ENCODE measurements around the gene EHBP1. TPM values are rescaled to one million over a fixed set of nuclear protein-coding genes. Genes with fewer than 3 reads are reported as not detected.

Gene EHBP1
- total and polyA plus RNA-seq, 2 donors (not counting 1 experiment from before 2014, with no cell fraction given): 129 to 191 TPM

DNA sequence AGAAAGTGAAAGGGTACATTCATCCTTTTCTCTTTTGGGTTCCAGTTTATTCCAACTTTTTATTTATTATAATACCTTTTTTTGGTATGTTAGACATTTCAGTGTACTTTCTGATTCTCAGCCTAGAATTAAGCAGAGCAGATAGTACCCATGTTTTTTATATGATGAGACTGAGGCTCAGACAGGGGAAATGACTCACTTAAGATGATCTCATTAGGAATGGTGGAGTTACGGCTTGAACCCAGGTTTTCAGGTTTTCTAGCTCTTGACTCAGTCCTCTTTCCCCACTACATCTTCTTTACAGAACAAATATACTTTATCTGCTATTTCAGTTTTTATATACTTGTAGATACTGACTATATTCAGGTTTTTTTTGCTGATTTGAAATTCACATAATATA lies 293.4 kb downstream of the EHBP1 start:
- Histone ChIP-seq H2AFZ (ENCODE audit: low read length) (no peak overlapping the region), H4K20me1 (ENCODE audit: control insufficient read depth, extremely low read depth, insufficient read depth, low read length) (no peaks in the 10 kb centered on the region), H3K9ac (ENCODE audit: insufficient read depth, low read length) (no peak overlapping the region), H3K27me3 (ENCODE audit: control insufficient read depth, insufficient read depth, low read length) (no peaks in the 10 kb centered on the region), H3K36me3 (ENCODE audit: control insufficient read depth, insufficient read depth, low read length) (no peaks in the 10 kb centered on the region), H3K4me3 (replicated peaks in 1 of 4; ENCODE audit: control extremely low read depth in 1 of 4, insufficient read depth in 1 of 4, low read depth in 3 of 4, low read length in 4 of 4) (no peak overlapping the region), H3K4me2 (ENCODE audit: extremely low read depth, insufficient read depth, low read length) (no peak overlapping the region), H3K9me3 (ENCODE audit: control insufficient read depth, insufficient read depth, low read depth, low read length) (no peaks in the 10 kb centered on the region), H3K4me1 (ENCODE audit: control insufficient read depth, extremely low read depth, insufficient read depth, low read length) (no peaks in the 10 kb centered on the region), H3K27ac (ENCODE audit: insufficient read depth, low read length) (no peak overlapping the region), H3K79me2 (ENCODE audit: control insufficient read depth, insufficient read depth, low read length) (no peaks in the 10 kb centered on the region)
- peak in 1 of 2 donors; percentile 31 for DNase-seq (ENCODE audit: low read depth in 2 of 2)
- TF ChIP-seq EZH2 (IDR thresholded peaks at IDR 0.05; ENCODE audit: low read length, missing control alignments): no peak

DNA sequence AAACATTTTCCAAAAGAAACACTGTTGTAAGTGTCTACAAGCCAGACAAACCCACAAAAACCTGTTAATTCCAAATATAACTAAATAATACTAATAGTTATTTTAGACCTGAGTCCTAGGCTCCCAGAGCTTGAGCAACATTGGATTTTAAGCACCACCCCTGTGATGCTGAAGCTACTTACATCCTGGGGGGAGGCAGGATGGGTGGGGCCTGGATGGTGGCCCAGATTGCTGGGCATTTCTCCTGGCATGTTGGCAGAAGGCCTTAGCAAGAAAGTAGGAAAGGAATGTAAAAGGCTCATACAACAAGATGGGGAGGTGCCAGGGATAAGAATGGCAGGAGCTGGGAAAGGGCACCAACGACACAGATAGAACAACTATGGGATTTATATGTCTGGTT lies 294.4 kb downstream of the EHBP1 start:
- Histone ChIP-seq H3K4me2 (ENCODE audit: extremely low read depth, insufficient read depth, low read length) (no peak overlapping the region), H3K36me3 (ENCODE audit: control insufficient read depth, insufficient read depth, low read length) (no peaks in the 10 kb centered on the region), H2AFZ (ENCODE audit: low read length) (no peak overlapping the region), H3K4me3 (replicated peaks in 1 of 4; ENCODE audit: control extremely low read depth in 1 of 4, insufficient read depth in 1 of 4, low read depth in 3 of 4, low read length in 4 of 4) (no peak overlapping the region), H3K79me2 (ENCODE audit: control insufficient read depth, insufficient read depth, low read length) (no peaks in the 10 kb centered on the region), H3K9me3 (ENCODE audit: control insufficient read depth, insufficient read depth, low read depth, low read length) (no peaks in the 10 kb centered on the region), H3K4me1 (ENCODE audit: control insufficient read depth, extremely low read depth, insufficient read depth, low read length) (no peaks in the 10 kb centered on the region), H4K20me1 (ENCODE audit: control insufficient read depth, extremely low read depth, insufficient read depth, low read length) (no peaks in the 10 kb centered on the region), H3K27me3 (ENCODE audit: control insufficient read depth, insufficient read depth, low read length) (no peaks in the 10 kb centered on the region), H3K9ac (ENCODE audit: insufficient read depth, low read length) (no peak overlapping the region), H3K27ac (ENCODE audit: insufficient read depth, low read length) (no peak overlapping the region)
- peak; percentile 37 to 42 for DNase-seq (ENCODE audit: low read depth in 2 of 2)
- TF ChIP-seq, protein P1, sequence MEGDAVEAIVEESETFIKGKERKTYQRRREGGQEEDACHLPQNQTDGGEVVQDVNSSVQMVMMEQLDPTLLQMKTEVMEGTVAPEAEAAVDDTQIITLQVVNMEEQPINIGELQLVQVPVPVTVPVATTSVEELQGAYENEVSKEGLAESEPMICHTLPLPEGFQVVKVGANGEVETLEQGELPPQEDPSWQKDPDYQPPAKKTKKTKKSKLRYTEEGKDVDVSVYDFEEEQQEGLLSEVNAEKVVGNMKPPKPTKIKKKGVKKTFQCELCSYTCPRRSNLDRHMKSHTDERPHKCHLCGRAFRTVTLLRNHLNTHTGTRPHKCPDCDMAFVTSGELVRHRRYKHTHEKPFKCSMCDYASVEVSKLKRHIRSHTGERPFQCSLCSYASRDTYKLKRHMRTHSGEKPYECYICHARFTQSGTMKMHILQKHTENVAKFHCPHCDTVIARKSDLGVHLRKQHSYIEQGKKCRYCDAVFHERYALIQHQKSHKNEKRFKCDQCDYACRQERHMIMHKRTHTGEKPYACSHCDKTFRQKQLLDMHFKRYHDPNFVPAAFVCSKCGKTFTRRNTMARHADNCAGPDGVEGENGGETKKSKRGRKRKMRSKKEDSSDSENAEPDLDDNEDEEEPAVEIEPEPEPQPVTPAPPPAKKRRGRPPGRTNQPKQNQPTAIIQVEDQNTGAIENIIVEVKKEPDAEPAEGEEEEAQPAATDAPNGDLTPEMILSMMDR (conservative IDR thresholded peaks at IDR 0.05 in 1 of 2, IDR thresholded peaks at IDR 0.05 in 1 of 2; ENCODE audit: low read depth in 1 of 2, low read length in 2 of 2): no peak

DNA sequence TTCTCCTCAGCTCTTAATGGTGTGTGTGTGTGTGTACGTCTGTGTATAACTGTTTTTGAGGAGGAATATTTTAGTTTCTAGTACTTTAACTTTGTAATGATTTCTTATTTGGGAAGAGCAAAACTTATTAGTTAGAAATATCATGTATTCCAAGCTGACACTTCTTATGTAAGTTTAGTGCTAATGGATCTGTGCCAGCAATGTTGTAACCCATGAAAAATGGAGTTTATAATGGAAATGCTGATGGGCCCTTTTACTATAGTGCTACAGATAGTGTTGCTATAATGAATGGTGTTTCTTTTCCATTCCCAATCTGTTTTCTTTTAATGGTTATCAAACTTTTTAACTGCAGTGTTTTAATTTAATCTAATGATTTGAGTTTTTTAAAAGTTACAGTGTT lies 295.3 kb downstream of the EHBP1 start:
- H4K20me1 ChIP-seq (ENCODE audit: control insufficient read depth, extremely low read depth, insufficient read depth, low read length): no peaks in the 10 kb centered on the region
- TF ChIP-seq, protein P1 (conservative IDR thresholded peaks at IDR 0.05 in 1 of 2, IDR thresholded peaks at IDR 0.05 in 1 of 2; ENCODE audit: low read depth in 1 of 2, low read length in 2 of 2): no peak
- TF ChIP-seq EZH2 (IDR thresholded peaks at IDR 0.05; ENCODE audit: low read length, missing control alignments): no peak
- H3K9me3 ChIP-seq (ENCODE audit: control insufficient read depth, insufficient read depth, low read depth, low read length): no peaks in the 10 kb centered on the region
- no peak overlapping the region for H3K4me2 ChIP-seq (ENCODE audit: extremely low read depth, insufficient read depth, low read length)
- H3K27me3 ChIP-seq (ENCODE audit: control insufficient read depth, insufficient read depth, low read length): no peaks in the 10 kb centered on the region
- no peaks in the 10 kb centered on the region for H3K79me2 ChIP-seq (ENCODE audit: control insufficient read depth, insufficient read depth, low read length)
- no peak overlapping the region for H2AFZ ChIP-seq (ENCODE audit: low read length)
- no peaks in the 10 kb centered on the region for H3K4me1 ChIP-seq (ENCODE audit: control insufficient read depth, extremely low read depth, insufficient read depth, low read length)
- H3K27ac ChIP-seq (ENCODE audit: insufficient read depth, low read length): no peak overlapping the region
- DNase-seq (ENCODE audit: low read depth in 2 of 2): peak; percentile 36 to 56
- H3K36me3 ChIP-seq (ENCODE audit: control insufficient read depth, insufficient read depth, low read length): no peaks in the 10 kb centered on the region
- H3K4me3 ChIP-seq (replicated peaks in 1 of 4; ENCODE audit: control extremely low read depth in 1 of 4, insufficient read depth in 1 of 4, low read depth in 3 of 4, low read length in 4 of 4): no peak overlapping the region
- no peak overlapping the region for H3K9ac ChIP-seq (ENCODE audit: insufficient read depth, low read length)

Data from fibroblast of lung (primary cell).